ENCODE data around the gene MYOD1. TPM values are rescaled to one million over a fixed set of nuclear protein-coding genes. Genes with fewer than 3 reads are reported as not detected.

The MYOD1 gene
- polyA plus RNA-seq, 4 donors: 0.15 TPM; not detected in 3

DNA sequence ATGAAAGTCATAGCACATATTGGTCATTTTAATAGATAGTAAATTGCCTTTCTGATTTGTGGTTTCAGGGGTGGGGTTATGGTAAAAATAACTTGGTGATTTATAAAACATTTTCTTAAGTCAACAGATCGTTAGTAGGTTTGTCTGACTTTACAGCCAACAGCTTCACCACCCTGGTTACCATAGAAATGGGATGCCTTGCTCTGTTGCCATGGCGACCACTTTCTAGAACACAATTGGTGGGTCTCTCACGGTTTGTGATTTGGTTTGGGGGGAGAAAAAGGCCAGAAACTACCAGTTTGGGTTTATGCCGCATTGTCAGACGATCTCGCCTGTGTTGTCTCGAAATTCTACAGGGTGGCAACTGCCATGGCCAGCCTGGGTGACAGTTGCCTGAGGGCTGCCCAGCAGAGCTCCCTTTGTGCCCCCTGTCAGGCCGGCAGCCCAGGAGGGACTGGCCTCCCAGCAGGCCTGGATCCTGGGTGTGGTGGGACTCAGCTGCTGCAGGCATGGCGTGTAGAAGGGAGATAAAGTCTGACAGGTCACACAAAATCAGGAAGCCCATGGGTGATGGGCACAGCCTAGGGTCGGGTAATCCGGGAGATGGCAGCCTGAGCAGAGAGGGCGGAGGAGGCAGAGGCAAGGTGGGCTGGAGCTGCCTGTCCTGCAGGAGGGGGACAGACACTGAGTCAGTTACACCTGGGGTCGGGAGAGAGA is 46.1 kb downstream of the MYOD1 start:
- H3K4me3 ChIP-seq (ENCODE audit: low read depth in 1 of 3, low read length in 3 of 3): no peak overlapping the region
- H3K36me3 ChIP-seq (ENCODE audit: control insufficient read depth in 3 of 3, insufficient read depth in 2 of 3, low read depth in 1 of 3, low read length in 3 of 3): no peaks in the 10 kb centered on the region
- H3K9me3 ChIP-seq (ENCODE audit: control insufficient read depth in 2 of 2, insufficient read depth in 1 of 2, low read depth in 1 of 2, low read length in 1 of 2): no peaks in the 10 kb centered on the region
- FAIRE-seq (no peak), DNase-seq (no peak)
- no peaks in the 10 kb centered on the region for H3K27me3 ChIP-seq (ENCODE audit: control insufficient read depth in 3 of 3, insufficient read depth in 3 of 3, low read length in 3 of 3)
- 73 to 79% (median 76%) methylated on average over 13 of the region's 13 CpGs for WGBS, 3 donors
- H3K27ac ChIP-seq (ENCODE audit: low read depth in 1 of 3, low read length in 2 of 3): no peak overlapping the region
- H3K4me1 ChIP-seq (ENCODE audit: control insufficient read depth in 3 of 3, insufficient read depth in 2 of 3, low read depth in 1 of 3, low read length in 2 of 3): peaks cover 0 to 9% (median under 1%) of the 10 kb centered on the region in 3 donors

DNA sequence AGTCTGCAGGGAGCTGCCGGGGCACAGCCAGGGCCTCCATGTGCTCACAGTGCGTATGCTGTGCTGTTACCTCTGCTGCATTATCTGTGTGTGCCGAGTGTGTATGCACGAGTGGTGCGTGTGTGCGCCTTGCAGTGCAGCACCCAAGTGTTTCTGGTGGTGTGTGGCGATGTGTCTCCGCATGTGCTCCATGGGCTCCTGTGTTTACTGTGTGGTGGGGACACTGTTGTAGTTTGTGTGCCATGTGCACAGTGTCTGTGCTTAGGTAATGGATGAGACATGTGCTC is 46.6 kb downstream of the MYOD1 start:
- H3K36me3 ChIP-seq (ENCODE audit: control insufficient read depth in 3 of 3, insufficient read depth in 2 of 3, low read depth in 1 of 3, low read length in 3 of 3): no peaks in the 10 kb centered on the region
- H3K27me3 ChIP-seq (ENCODE audit: control insufficient read depth in 3 of 3, insufficient read depth in 3 of 3, low read length in 3 of 3): no peaks in the 10 kb centered on the region
- peaks cover 0 to 14% (median 4%) of the 10 kb centered on the region in 3 donors for H3K4me1 ChIP-seq (ENCODE audit: control insufficient read depth in 3 of 3, insufficient read depth in 2 of 3, low read depth in 1 of 3, low read length in 2 of 3)
- H3K27ac ChIP-seq (ENCODE audit: low read depth in 1 of 3, low read length in 2 of 3): no peak overlapping the region
- 89 to 93% (median 93%) methylated on average over 8 of the region's 8 CpGs for WGBS, 3 donors
- no peak for DNase-seq
- H3K9me3 ChIP-seq (ENCODE audit: control insufficient read depth in 2 of 2, insufficient read depth in 1 of 2, low read depth in 1 of 2, low read length in 1 of 2): no peaks in the 10 kb centered on the region
- H3K4me3 ChIP-seq (ENCODE audit: low read depth in 1 of 3, low read length in 3 of 3): no peak overlapping the region
- no peak for FAIRE-seq

DNA sequence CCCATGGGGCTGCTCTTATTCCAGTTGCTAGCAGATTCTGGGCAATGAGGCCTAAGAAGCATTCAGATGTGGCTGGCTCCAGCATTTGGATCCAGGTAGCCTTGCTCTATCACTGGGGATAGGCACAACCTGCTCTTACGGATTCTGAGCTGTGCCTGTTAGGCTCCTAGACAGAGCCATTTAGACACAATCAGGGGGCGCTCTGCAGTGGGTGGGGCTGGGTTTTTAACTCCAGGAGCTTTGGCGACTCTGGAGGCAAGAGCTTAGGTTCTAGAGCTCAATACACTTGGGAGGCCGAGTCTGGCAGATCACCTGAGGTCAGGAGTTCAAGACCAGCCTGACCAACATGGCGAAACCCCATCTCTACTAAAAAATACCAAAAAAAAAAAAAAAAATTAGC is 47.2 kb downstream of the MYOD1 start:
- Histone ChIP-seq H3K36me3 (ENCODE audit: control insufficient read depth in 3 of 3, insufficient read depth in 2 of 3, low read depth in 1 of 3, low read length in 3 of 3) (no peaks in the 10 kb centered on the region), H3K4me1 (ENCODE audit: control insufficient read depth in 3 of 3, insufficient read depth in 2 of 3, low read depth in 1 of 3, low read length in 2 of 3) (peaks cover 0 to 17% (median 7%) of the 10 kb centered on the region in 3 donors), H3K27me3 (ENCODE audit: control insufficient read depth in 3 of 3, insufficient read depth in 3 of 3, low read length in 3 of 3) (no peaks in the 10 kb centered on the region), H3K9me3 (ENCODE audit: control insufficient read depth in 2 of 2, insufficient read depth in 1 of 2, low read depth in 1 of 2, low read length in 1 of 2) (no peaks in the 10 kb centered on the region), H3K27ac (ENCODE audit: low read depth in 1 of 3, low read length in 2 of 3) (no peak overlapping the region), H3K4me3 (ENCODE audit: low read depth in 1 of 3, low read length in 3 of 3) (no peak overlapping the region)
- DNase-seq: no peak
- 87 to 90% (median 89%) methylated on average over 5 of the region's 5 CpGs for WGBS, 3 donors
- FAIRE-seq: no peak

DNA sequence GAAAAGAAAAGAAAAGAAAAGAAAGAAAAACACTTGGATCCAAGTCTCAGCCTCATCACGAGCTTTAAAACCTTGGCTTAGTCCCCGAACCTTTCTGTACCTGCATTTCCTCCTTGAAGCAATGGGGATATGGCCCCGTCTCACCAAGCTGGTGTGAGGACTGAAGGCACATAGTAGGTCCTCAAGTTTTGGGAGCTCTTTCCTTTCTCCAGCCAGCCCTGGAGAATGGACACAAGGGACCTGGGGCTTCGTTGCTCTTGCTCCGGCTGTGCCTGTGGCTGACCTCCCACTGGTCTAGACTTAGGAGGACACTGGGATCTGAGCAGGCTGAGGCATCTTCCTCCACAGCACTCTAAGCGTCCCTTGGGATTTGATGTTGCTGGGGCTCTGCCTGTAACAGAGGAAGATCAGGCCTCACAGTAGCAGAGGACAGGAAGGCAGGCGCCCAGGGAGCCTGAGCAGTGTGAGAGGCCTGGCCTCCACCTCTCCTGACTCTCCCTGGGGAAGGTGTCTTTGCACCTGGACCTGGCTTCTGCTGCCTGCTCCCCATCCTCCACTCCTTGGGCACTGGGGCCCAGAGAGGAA is 48.0 kb downstream of the MYOD1 start:
- FAIRE-seq (no peak), DNase-seq (no peak)
- Histone ChIP-seq H3K4me3 (ENCODE audit: low read depth in 1 of 3, low read length in 3 of 3) (no peak overlapping the region), H3K27ac (ENCODE audit: low read depth in 1 of 3, low read length in 2 of 3) (no peak overlapping the region), H3K9me3 (ENCODE audit: control insufficient read depth in 2 of 2, insufficient read depth in 1 of 2, low read depth in 1 of 2, low read length in 1 of 2) (no peaks in the 10 kb centered on the region), H3K4me1 (ENCODE audit: control insufficient read depth in 3 of 3, insufficient read depth in 2 of 3, low read depth in 1 of 3, low read length in 2 of 3) (peaks cover 0 to 17% (median 7%) of the 10 kb centered on the region in 3 donors), H3K27me3 (ENCODE audit: control insufficient read depth in 3 of 3, insufficient read depth in 3 of 3, low read length in 3 of 3) (no peaks in the 10 kb centered on the region), H3K36me3 (ENCODE audit: control insufficient read depth in 3 of 3, insufficient read depth in 2 of 3, low read depth in 1 of 3, low read length in 3 of 3) (peaks cover 0 to 3% (median 0%) of the 10 kb centered on the region in 3 donors)
- WGBS, 3 donors: 84 to 93% (median 85%) methylated on average over 7 of the region's 7 CpGs

DNA sequence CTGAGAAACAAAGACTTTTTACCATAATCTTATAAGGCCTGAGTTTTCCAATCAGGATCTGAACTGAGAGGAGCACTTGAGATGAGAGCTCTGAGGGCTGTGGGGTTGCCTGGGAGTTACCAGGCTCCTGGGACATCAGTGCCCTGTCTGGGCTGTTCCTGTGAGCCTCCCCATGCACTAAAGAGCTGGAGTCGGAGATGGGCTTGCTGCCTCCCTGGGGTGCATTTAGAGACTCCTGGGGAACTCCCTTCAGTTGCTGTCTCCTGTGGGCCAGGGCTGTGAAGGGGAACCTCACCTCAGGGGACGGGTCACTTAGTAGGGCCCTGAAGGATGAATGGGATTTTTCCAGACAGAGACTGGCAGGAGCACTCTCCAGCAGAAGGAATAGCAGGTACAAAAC is 48.5 kb downstream of the MYOD1 start:
- H3K27ac ChIP-seq (ENCODE audit: low read depth in 1 of 3, low read length in 2 of 3): no peak overlapping the region
- FAIRE-seq (no peak), DNase-seq (no peak)
- H3K4me3 ChIP-seq (ENCODE audit: low read depth in 1 of 3, low read length in 3 of 3): no peak overlapping the region
- H3K4me1 ChIP-seq (ENCODE audit: control insufficient read depth in 3 of 3, insufficient read depth in 2 of 3, low read depth in 1 of 3, low read length in 2 of 3): peaks cover 0 to 17% (median 7%) of the 10 kb centered on the region in 3 donors
- whole genome bisulfite sequencing, 3 donors: 83 to 90% (median 85%) methylated on average over 2 of the region's 2 CpGs
- H3K36me3 ChIP-seq (ENCODE audit: control insufficient read depth in 3 of 3, insufficient read depth in 2 of 3, low read depth in 1 of 3, low read length in 3 of 3): peaks cover 0 to 3% (median 0%) of the 10 kb centered on the region in 3 donors
- H3K9me3 ChIP-seq (ENCODE audit: control insufficient read depth in 2 of 2, insufficient read depth in 1 of 2, low read depth in 1 of 2, low read length in 1 of 2): no peaks in the 10 kb centered on the region
- no peaks in the 10 kb centered on the region for H3K27me3 ChIP-seq (ENCODE audit: control insufficient read depth in 3 of 3, insufficient read depth in 3 of 3, low read length in 3 of 3)

DNA sequence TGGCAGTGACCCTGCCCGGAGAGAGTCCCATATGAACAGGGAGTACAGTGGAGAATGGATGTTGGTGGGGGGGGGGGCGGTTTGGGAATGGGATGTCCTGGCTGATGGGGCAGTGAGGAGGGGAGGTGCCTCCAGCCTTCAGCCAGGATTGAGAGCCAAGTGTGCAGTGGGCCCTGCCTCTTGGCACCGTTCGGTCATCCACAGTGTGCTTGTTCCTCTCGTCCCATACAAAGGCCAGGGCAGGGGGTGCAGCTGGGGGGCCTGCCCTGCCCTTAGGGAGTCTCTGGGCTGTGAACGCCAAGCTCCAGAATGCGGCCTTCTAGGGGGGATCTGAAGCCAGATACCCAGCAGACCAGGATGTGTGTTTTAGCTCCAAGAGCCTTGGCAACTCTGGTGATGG is 49.2 kb downstream of the MYOD1 start:
- Histone ChIP-seq H3K27me3 (ENCODE audit: control insufficient read depth in 3 of 3, insufficient read depth in 3 of 3, low read length in 3 of 3) (no peaks in the 10 kb centered on the region), H3K9me3 (ENCODE audit: control insufficient read depth in 2 of 2, insufficient read depth in 1 of 2, low read depth in 1 of 2, low read length in 1 of 2) (no peaks in the 10 kb centered on the region), H3K4me3 (ENCODE audit: low read depth in 1 of 3, low read length in 3 of 3) (no peak overlapping the region), H3K4me1 (ENCODE audit: control insufficient read depth in 3 of 3, insufficient read depth in 2 of 3, low read depth in 1 of 3, low read length in 2 of 3) (peaks cover 0 to 17% (median 7%) of the 10 kb centered on the region in 3 donors), H3K36me3 (ENCODE audit: control insufficient read depth in 3 of 3, insufficient read depth in 2 of 3, low read depth in 1 of 3, low read length in 3 of 3) (peaks cover 0 to 3% (median 0%) of the 10 kb centered on the region in 3 donors), H3K27ac (ENCODE audit: low read depth in 1 of 3, low read length in 2 of 3) (no peak overlapping the region)
- 91 to 94% (median 92%) methylated on average over 5 to 7 of the region's 7 CpGs for WGBS, 3 donors
- DNase-seq (no peak), FAIRE-seq (no peak)

DNA sequence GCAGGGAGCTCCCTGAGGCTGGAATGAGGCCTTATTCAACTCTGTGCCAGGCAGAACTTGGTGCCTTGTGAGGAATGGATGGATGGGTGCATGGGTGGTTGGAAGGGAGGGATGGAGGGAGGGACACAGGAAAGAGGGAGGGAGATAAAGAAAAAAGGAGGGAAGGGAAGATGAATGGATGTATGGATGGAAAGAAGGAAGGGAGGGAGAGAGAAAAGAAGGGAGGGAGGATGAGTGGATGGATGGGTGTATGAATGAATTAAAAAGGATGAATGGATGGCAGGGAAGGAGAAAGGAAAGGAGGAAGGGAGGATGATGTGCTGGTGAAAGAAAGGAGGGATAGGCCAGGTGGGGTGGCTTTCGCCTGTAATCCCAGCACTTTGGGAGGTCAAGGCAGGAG is 49.8 kb downstream of the MYOD1 start:
- Histone ChIP-seq H3K4me3 (ENCODE audit: low read depth in 1 of 3, low read length in 3 of 3) (no peak overlapping the region), H3K4me1 (ENCODE audit: control insufficient read depth in 3 of 3, insufficient read depth in 2 of 3, low read depth in 1 of 3, low read length in 2 of 3) (peaks cover 0 to 17% (median 7%) of the 10 kb centered on the region in 3 donors), H3K27ac (ENCODE audit: low read depth in 1 of 3, low read length in 2 of 3) (no peak overlapping the region), H3K27me3 (ENCODE audit: control insufficient read depth in 3 of 3, insufficient read depth in 3 of 3, low read length in 3 of 3) (no peaks in the 10 kb centered on the region), H3K9me3 (ENCODE audit: control insufficient read depth in 2 of 2, insufficient read depth in 1 of 2, low read depth in 1 of 2, low read length in 1 of 2) (no peaks in the 10 kb centered on the region), H3K36me3 (ENCODE audit: control insufficient read depth in 3 of 3, insufficient read depth in 2 of 3, low read depth in 1 of 3, low read length in 3 of 3) (peaks cover 0 to 3% (median 0%) of the 10 kb centered on the region in 3 donors)
- no peak for FAIRE-seq
- 94 to 100% (median 96%) methylated on average over 1 of the region's 1 CpG for WGBS, 3 donors
- no peak for DNase-seq

DNA sequence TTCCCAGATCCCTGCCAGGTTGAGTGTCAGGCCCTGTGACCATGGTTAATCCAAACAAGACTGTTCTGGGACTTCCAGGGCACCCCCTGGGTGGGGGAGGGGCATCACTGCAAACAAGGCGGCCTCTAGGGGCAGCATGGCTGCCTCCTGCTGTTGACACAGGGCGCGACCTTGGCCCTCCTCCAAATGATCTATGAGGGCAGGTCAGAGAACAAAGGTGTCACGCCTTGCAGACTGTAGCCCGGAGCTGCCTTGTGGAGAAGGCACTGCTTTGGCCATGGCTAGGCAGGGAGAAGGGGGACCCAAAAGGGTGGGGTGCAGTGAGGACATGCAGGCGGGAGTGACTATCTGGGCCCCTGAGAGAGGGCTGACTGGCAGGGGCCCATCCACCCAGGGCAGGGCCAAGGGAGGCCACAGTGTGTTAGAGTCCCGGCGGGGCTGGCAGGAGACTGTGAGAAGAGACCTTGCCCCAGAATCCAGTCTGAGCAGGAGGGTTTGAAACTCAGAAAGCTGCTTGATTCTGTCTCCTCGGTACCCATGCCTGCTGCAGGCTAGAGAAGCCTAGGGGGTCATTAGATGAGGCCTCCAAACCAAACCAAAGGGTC is 50.8 kb downstream of the MYOD1 start:
- no peak for FAIRE-seq
- peak; percentile 88 to 94 for DNase-seq
- H3K9me3 ChIP-seq (ENCODE audit: control insufficient read depth in 2 of 2, insufficient read depth in 1 of 2, low read depth in 1 of 2, low read length in 1 of 2): no peaks in the 10 kb centered on the region
- no peak overlapping the region for H3K4me3 ChIP-seq (ENCODE audit: low read depth in 1 of 3, low read length in 3 of 3)
- 16 to 49% (median 37%) methylated on average over 9 of the region's 9 CpGs for WGBS, 3 donors
- peaks cover 0 to 17% (median 7%) of the 10 kb centered on the region in 3 donors for H3K4me1 ChIP-seq (ENCODE audit: control insufficient read depth in 3 of 3, insufficient read depth in 2 of 3, low read depth in 1 of 3, low read length in 2 of 3)
- no peaks in the 10 kb centered on the region for H3K27me3 ChIP-seq (ENCODE audit: control insufficient read depth in 3 of 3, insufficient read depth in 3 of 3, low read length in 3 of 3)
- peaks cover 0 to 3% (median 0%) of the 10 kb centered on the region in 3 donors for H3K36me3 ChIP-seq (ENCODE audit: control insufficient read depth in 3 of 3, insufficient read depth in 2 of 3, low read depth in 1 of 3, low read length in 3 of 3)
- H3K27ac ChIP-seq (ENCODE audit: low read depth in 1 of 3, low read length in 2 of 3): peak overlapping the region in 2 of 3 donors; percentile 25 to 28
